Measurements from ENCODE around the gene ACTN4.

- no peak for TF ChIP-seq CTCF (IDR thresholded peaks at IDR 0.05; ENCODE audit: poor library complexity)
- no peak for TF ChIP-seq EZH2phosphoT487 (IDR thresholded peaks at IDR 0.05; ENCODE audit: low read depth, severe bottlenecking, unreplicated experiment)
- no peak for TF ChIP-seq EZH2 (IDR thresholded peaks at IDR 0.05; ENCODE audit: borderline replicate concordance)
Measured at GRCh38 chr19:38683393-38684077, 36.1 kb downstream of the ACTN4 start.

All from hepatocyte (in vitro differentiated cells).